Keratinocyte (primary cell): Measurements from ENCODE around the gene SIN3A. TPM values are rescaled to one million over a fixed set of nuclear protein-coding genes. Genes with fewer than 3 reads are reported as not detected.
"Not testable (repeated sequence)": the region's sequence is repeated elsewhere in the genome, so short reads cannot be mapped to it uniquely, and the experiment has no call there.

Experiments
- DNase-seq: peaks from one replicate; pipeline ENCODE4 v3.0.0-alpha.2; 2011; ENCODE audit warnings: low read depth, missing footprints, low spot score
- FAIRE-seq: peaks from 2 replicates; lab custom pipeline; 2011; peaks lifted over from hg19 to GRCh38; lab: Jason Lieb, UNC
- H2AFZ ChIP-seq: 2 replicates; pipeline ENCODE4 v1.6.0; 2012; ENCODE audit warnings: low read length, control low read depth, inconsistent platforms; ENCODE audit not compliant: control insufficient read depth
- H3K27ac ChIP-seq: 2 replicates; pipeline ENCODE4 v1.5.1; 2011; ENCODE audit warnings: low read length; ENCODE audit not compliant: control insufficient read depth, insufficient read depth
- H3K27me3 ChIP-seq: 3 replicates; pipeline ENCODE4 v1.6.0; 2011; ENCODE audit warnings: low read length; ENCODE audit not compliant: control insufficient read depth, insufficient read depth; ENCODE audit errors: extremely low read depth
- H3K36me3 ChIP-seq, 2 experiments: 2 replicates in 1 of 2; 3 replicates in 1 of 2; pipeline ENCODE4 v1.5.1; 2011; ENCODE audit warnings: low read length in 2 of 2, mild to moderate bottlenecking in 1 of 2; ENCODE audit not compliant: control insufficient read depth in 2 of 2, insufficient read depth in 2 of 2; ENCODE audit errors: extremely low read depth in 1 of 2
- H3K4me1 ChIP-seq: 3 replicates; pipeline ENCODE4 v1.5.1; 2011; ENCODE audit warnings: low read length; ENCODE audit not compliant: control insufficient read depth, insufficient read depth; ENCODE audit errors: extremely low read depth
- H3K4me2 ChIP-seq: 3 replicates; pipeline ENCODE4 v1.6.0; 2011; ENCODE audit warnings: low read depth, low read length; ENCODE audit not compliant: control insufficient read depth, insufficient read depth; ENCODE audit errors: extremely low read depth
- H3K4me3 ChIP-seq, 3 experiments: fragments of 200-600 bp in 1 of 3; sonication (generic) in 1 of 3; 2 replicates in 2 of 3; 3 replicates in 1 of 3; pipeline ENCODE4 v1.5.1; 2011 to 2016; ENCODE audit warnings: low read length in 3 of 3, mild to moderate bottlenecking in 3 of 3, control low read depth in 2 of 3, inconsistent platforms in 1 of 3, low read depth in 1 of 3, mixed read lengths in 1 of 3, mixed run types in 1 of 3, moderate library complexity in 1 of 3; ENCODE audit not compliant: control insufficient read depth in 2 of 3, insufficient read depth in 2 of 3; ENCODE audit errors: extremely low read depth in 1 of 3
- H3K79me2 ChIP-seq: 2 replicates; pipeline ENCODE4 v1.6.0; 2012; ENCODE audit warnings: low read length; ENCODE audit not compliant: control insufficient read depth, insufficient read depth
- H3K9ac ChIP-seq: 3 replicates; pipeline ENCODE4 v1.6.0; 2011; ENCODE audit warnings: low read length; ENCODE audit not compliant: control insufficient read depth, insufficient read depth; ENCODE audit errors: extremely low read depth
- H3K9me1 ChIP-seq: 3 replicates; pipeline ENCODE4 v1.6.0; 2011; ENCODE audit warnings: low read length; ENCODE audit not compliant: control insufficient read depth, insufficient read depth; ENCODE audit errors: extremely low read depth
- H3K9me3 ChIP-seq: 2 replicates; pipeline ENCODE4 v1.5.1; 2012; ENCODE audit warnings: low read depth, low read length; ENCODE audit not compliant: control insufficient read depth
- H4K20me1 ChIP-seq: 3 replicates; pipeline ENCODE4 v1.6.0; 2011; ENCODE audit warnings: low read length; ENCODE audit not compliant: control insufficient read depth, insufficient read depth; ENCODE audit errors: extremely low read depth
- CTCF ChIP-seq, 3 experiments: IDR thresholded peaks in 1 of 3; conservative IDR thresholded peaks in 1 of 3; optimal IDR thresholded peaks in 1 of 3; 2 replicates in 2 of 3; 3 replicates in 1 of 3; pipeline versions ENCODE3 to v1.5.1; 2011; ENCODE audit warnings: low read length in 3 of 3, mild to moderate bottlenecking in 3 of 3, moderate library complexity in 2 of 3, control low read depth in 1 of 3, inconsistent platforms in 1 of 3; ENCODE audit not compliant: insufficient read depth in 2 of 3; ENCODE audit errors: extremely low read depth in 1 of 3
- EZH2 ChIP-seq: IDR thresholded peaks from one replicate; pipeline ENCODE4 v1.6.1; 2012; ENCODE audit warnings: inconsistent platforms, mild to moderate bottlenecking, low read length, moderate library complexity
- dilution Hi-C: fragments of 300-500 bp; cut with MboI; formaldehyde crosslinking; loops from one replicate; pipeline ENCODE4 v1.7.0; 2020; ENCODE audit warnings: low sequenced_read_pairs; ENCODE audit not compliant: extremely low pct_ligation_motif_present
- polyA plus RNA-seq, 5 experiments: library from polyadenylated mRNA; depleted of rRNA in 3 of 5; stranded (reverse) in 3 of 5; stranded (forward) in 1 of 5; unstranded in 1 of 5; fragments of >200 nt; gene quantifications; 1 replicate in 1 of 5; 2 replicates in 3 of 5; 3 replicates in 1 of 5; pipeline versions ENCODE4 v1.2.1 to v1.2.3, GENCODE V29; 2011 to 2012; ENCODE audit warnings: missing spikeins in 2 of 5, low read depth in 1 of 5, low replicate concordance in 1 of 5

SIN3A gene
- polyA plus RNA-seq, 1 donor (not counting 4 experiments of a cell fraction or from before 2014, with no cell fraction given), result 19.4 TPM

- Histone ChIP-seq H3K4me3 (no peak overlapping the region), H3K9me3 (no peaks in the 10 kb centered on the region), H2AFZ (no peak overlapping the region), H3K4me1 (peaks cover 7% of the 10 kb centered on the region), H3K9me1 (no peaks in the 10 kb centered on the region), H3K79me2 (no peaks in the 10 kb centered on the region), H4K20me1 (no peaks in the 10 kb centered on the region), H3K9ac (no peak overlapping the region), H3K4me2 (no peak overlapping the region), H3K27me3 (peaks cover 12% of the 10 kb centered on the region), H3K36me3 (peaks cover 3 to 10% of the 10 kb centered on the region in 2 experiments), H3K27ac (no peak overlapping the region)
- DNase-seq (no peak), FAIRE-seq (no peak)
- TF ChIP-seq CTCF (optimal IDR thresholded peaks at IDR 0.05 in 1 of 3, IDR thresholded peaks at IDR 0.05 in 1 of 3, conservative IDR thresholded peaks at IDR 0.05 in 1 of 3; ENCODE audit: extremely low read depth in 1 of 3, insufficient read depth in 2 of 3, low read length in 3 of 3), result no peak
- no peak for TF ChIP-seq EZH2
- dilution Hi-C loops, result no loop called here
Measured at GRCh38 chr15:75350601-75351361, 100.7 kb downstream of the SIN3A start.

- no peak overlapping the region for H2AFZ ChIP-seq
- DNase-seq (no peak), FAIRE-seq (peak; percentile 20)
- no peaks in the 10 kb centered on the region for H3K79me2 ChIP-seq
- H4K20me1 ChIP-seq, result no peaks in the 10 kb centered on the region
- no peak overlapping the region for H3K4me3 ChIP-seq
- peaks cover 7% of the 10 kb centered on the region for H3K4me1 ChIP-seq
- H3K27ac ChIP-seq, result no peak overlapping the region
- H3K27me3 ChIP-seq, result peaks cover 12% of the 10 kb centered on the region
- dilution Hi-C loops, result no loop called here
- peaks cover 3 to 8% of the 10 kb centered on the region in 2 experiments for H3K36me3 ChIP-seq
- no peaks in the 10 kb centered on the region for H3K9me1 ChIP-seq
- no peak for TF ChIP-seq EZH2
- no peak for TF ChIP-seq CTCF (optimal IDR thresholded peaks at IDR 0.05 in 1 of 3, IDR thresholded peaks at IDR 0.05 in 1 of 3, conservative IDR thresholded peaks at IDR 0.05 in 1 of 3; ENCODE audit: extremely low read depth in 1 of 3, insufficient read depth in 2 of 3, low read length in 3 of 3)
- no peak overlapping the region for H3K9ac ChIP-seq
- no peaks in the 10 kb centered on the region for H3K9me3 ChIP-seq
- H3K4me2 ChIP-seq, result no peak overlapping the region
Measured at GRCh38 chr15:75349851-75350588, 101.5 kb downstream of the SIN3A start.

GRCh38 chr15:75349351-75349669 lies 102.2 kb downstream of the SIN3A start:
- H4K20me1 ChIP-seq, H3K4me3 ChIP-seq, DNase-seq, H3K9me3 ChIP-seq, H3K4me1 ChIP-seq, FAIRE-seq, H3K9me1 ChIP-seq, H2AFZ ChIP-seq, H3K27ac ChIP-seq, H3K9ac ChIP-seq, H3K79me2 ChIP-seq, H3K4me2 ChIP-seq, H3K36me3 ChIP-seq, dilution Hi-C loops: not testable (repeated sequence)
- peaks cover 12% of the 10 kb centered on the region for H3K27me3 ChIP-seq
